ENCODE data around the gene OR1I1.
A peak's percentile ranks its signal among the peaks of the same experiment; 100 is the strongest.
"Not testable (repeated sequence)": the region's sequence is repeated elsewhere in the genome, so short reads cannot be mapped to it uniquely, and the experiment has no call there.

The OR1I1 gene

GRCh38 chr19:15096223-15096622 lies 14.2 kb downstream of the OR1I1 start:
- Histone ChIP-seq H3K4me2 (ENCODE audit: low read length) (no peak overlapping the region), H3K23ac (ENCODE audit: low read length) (no peak overlapping the region), H3K14ac (ENCODE audit: low read length) (no peak overlapping the region), H2AK5ac (ENCODE audit: low read length) (no peak overlapping the region), H2BK5ac (ENCODE audit: low read depth, low read length, poor library complexity) (no peak overlapping the region), H3K36me3 (ENCODE audit: control insufficient read depth in 1 of 2, insufficient read depth in 2 of 2, low read length in 2 of 2) (no peaks in the 10 kb centered on the region), H3K9ac (ENCODE audit: low read length) (no peak overlapping the region), H4K8ac (ENCODE audit: low read depth, low read length) (no peak overlapping the region), H4K12ac (ENCODE audit: low read depth, low read length) (no peak overlapping the region), H2BK12ac (ENCODE audit: low read length) (no peak overlapping the region), H3K18ac (ENCODE audit: low read length) (no peak overlapping the region), H3K79me2 (ENCODE audit: control insufficient read depth, insufficient read depth, low read length, poor library complexity) (no peaks in the 10 kb centered on the region), H3K79me1 (ENCODE audit: low read length) (no peaks in the 10 kb centered on the region), H3K27me3 (ENCODE audit: insufficient read depth, low read length) (no peaks in the 10 kb centered on the region), H3K4me1 (ENCODE audit: control insufficient read depth in 1 of 2, insufficient read depth in 2 of 2, low read length in 2 of 2) (no peaks in the 10 kb centered on the region), H4K91ac (ENCODE audit: low read depth, low read length) (no peak overlapping the region), H3K9me3 (ENCODE audit: insufficient read depth, low read depth, low read length) (peaks cover 2% of the 10 kb centered on the region), H2AFZ (ENCODE audit: insufficient read depth, low read length, poor library complexity) (no peak overlapping the region), H3K4ac (ENCODE audit: low read depth, low read length) (no peak overlapping the region), H3K27ac (ENCODE audit: low read depth, low read length) (no peak overlapping the region), H3K4me3 (ENCODE audit: low read depth, low read length) (no peak overlapping the region), H2BK120ac (ENCODE audit: insufficient read depth, low read length, poor library complexity) (no peak overlapping the region)
- DNase-seq: no peak
- WGBS (ENCODE audit: extremely low coverage, insufficient coverage, insufficient read length): no CpG with 5 or more reads among the region's 3 CpGs

- H3K18ac ChIP-seq (ENCODE audit: low read length); H3K27me3 ChIP-seq (ENCODE audit: insufficient read depth, low read length); H3K36me3 ChIP-seq (ENCODE audit: control insufficient read depth in 1 of 2, insufficient read depth in 2 of 2, low read length in 2 of 2); H3K4me1 ChIP-seq (ENCODE audit: control insufficient read depth in 1 of 2, insufficient read depth in 2 of 2, low read length in 2 of 2); H3K79me2 ChIP-seq (ENCODE audit: control insufficient read depth, insufficient read depth, low read length, poor library complexity); H3K9me3 ChIP-seq (ENCODE audit: insufficient read depth, low read depth, low read length); H3K4ac ChIP-seq (ENCODE audit: low read depth, low read length); H2BK12ac ChIP-seq (ENCODE audit: low read length); H3K79me1 ChIP-seq (ENCODE audit: low read length); H3K23ac ChIP-seq (ENCODE audit: low read length); H2AK5ac ChIP-seq (ENCODE audit: low read length); H3K4me2 ChIP-seq (ENCODE audit: low read length); H2BK120ac ChIP-seq (ENCODE audit: insufficient read depth, low read length, poor library complexity); H4K8ac ChIP-seq (ENCODE audit: low read depth, low read length); H2BK5ac ChIP-seq (ENCODE audit: low read depth, low read length, poor library complexity); H3K14ac ChIP-seq (ENCODE audit: low read length); H2AFZ ChIP-seq (ENCODE audit: insufficient read depth, low read length, poor library complexity); H4K12ac ChIP-seq (ENCODE audit: low read depth, low read length); H3K9ac ChIP-seq (ENCODE audit: low read length); H3K4me3 ChIP-seq (ENCODE audit: low read depth, low read length): not testable (repeated sequence)
- peak overlapping the region; percentile 1 for H4K91ac ChIP-seq (ENCODE audit: low read depth, low read length)
- H3K27ac ChIP-seq (ENCODE audit: low read depth, low read length): peak overlapping the region; percentile 13
- DNase-seq: peak; percentile 33 to 89
- WGBS (ENCODE audit: extremely low coverage, insufficient coverage, insufficient read length): no CpG with 5 or more reads among the region's 6 CpGs
These were observed 16.0 kb downstream of the OR1I1 start for GRCh38 chr19:15097980-15098379.

DNA sequence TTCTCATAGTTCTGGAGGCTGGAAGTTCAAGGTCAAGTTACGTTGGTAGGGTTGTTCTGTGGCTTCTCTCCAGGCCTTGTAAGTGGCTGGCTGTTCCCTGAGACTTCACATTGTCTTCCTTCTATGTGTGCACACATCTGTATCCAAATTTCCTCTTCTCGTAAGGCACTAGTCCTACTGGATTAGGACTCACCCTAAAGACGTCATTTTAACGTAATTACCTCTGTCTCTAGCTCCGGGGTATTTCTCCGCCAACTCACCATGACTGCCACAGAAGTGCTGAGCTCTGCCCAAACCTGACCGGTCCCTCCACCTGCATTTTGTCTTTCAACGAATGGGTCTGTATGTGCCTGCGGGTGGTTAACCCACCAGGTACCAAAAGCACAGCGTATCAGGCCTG lies 16.4 kb downstream of the OR1I1 start:
- WGBS (ENCODE audit: extremely low coverage, insufficient coverage, insufficient read length): no CpG with 5 or more reads among the region's 10 CpGs
- H2AK5ac ChIP-seq (ENCODE audit: low read length): no peak overlapping the region

GRCh38 chr19:15099017-15099582 lies 17.1 kb downstream of the OR1I1 start:
- H3K4me1 ChIP-seq (ENCODE audit: control insufficient read depth in 1 of 2, insufficient read depth in 2 of 2, low read length in 2 of 2): no peaks in the 10 kb centered on the region
- H3K4me2 ChIP-seq (ENCODE audit: low read length): no peak overlapping the region
- no peak overlapping the region for H3K4me3 ChIP-seq (ENCODE audit: low read depth, low read length)
- no peak overlapping the region for H3K18ac ChIP-seq (ENCODE audit: low read length)
- H3K79me2 ChIP-seq (ENCODE audit: control insufficient read depth, insufficient read depth, low read length, poor library complexity): no peaks in the 10 kb centered on the region
- H3K4ac ChIP-seq (ENCODE audit: low read depth, low read length): no peak overlapping the region
- no peak overlapping the region for H2AK5ac ChIP-seq (ENCODE audit: low read length)
- H3K23ac ChIP-seq (ENCODE audit: low read length): no peak overlapping the region
- DNase-seq: no peak
- no peak overlapping the region for H2AFZ ChIP-seq (ENCODE audit: insufficient read depth, low read length, poor library complexity)
- no peak overlapping the region for H2BK5ac ChIP-seq (ENCODE audit: low read depth, low read length, poor library complexity)
- WGBS (ENCODE audit: extremely low coverage, insufficient coverage, insufficient read length): no CpG with 5 or more reads among the region's 3 CpGs
- H2BK120ac ChIP-seq (ENCODE audit: insufficient read depth, low read length, poor library complexity): no peak overlapping the region
- no peak overlapping the region for H4K91ac ChIP-seq (ENCODE audit: low read depth, low read length)
- no peak overlapping the region for H3K27ac ChIP-seq (ENCODE audit: low read depth, low read length)
- no peaks in the 10 kb centered on the region for H3K36me3 ChIP-seq (ENCODE audit: control insufficient read depth in 1 of 2, insufficient read depth in 2 of 2, low read length in 2 of 2)
- no peak overlapping the region for H4K8ac ChIP-seq (ENCODE audit: low read depth, low read length)
- H2BK12ac ChIP-seq (ENCODE audit: low read length): no peak overlapping the region
- no peak overlapping the region for H4K12ac ChIP-seq (ENCODE audit: low read depth, low read length)
- no peaks in the 10 kb centered on the region for H3K27me3 ChIP-seq (ENCODE audit: insufficient read depth, low read length)
- H3K14ac ChIP-seq (ENCODE audit: low read length): no peak overlapping the region
- peaks cover 2% of the 10 kb centered on the region for H3K9me3 ChIP-seq (ENCODE audit: insufficient read depth, low read depth, low read length)
- H3K9ac ChIP-seq (ENCODE audit: low read length): no peak overlapping the region
- no peaks in the 10 kb centered on the region for H3K79me1 ChIP-seq (ENCODE audit: low read length)

More for the DNA sequence above, 16.4 kb downstream of the OR1I1 start:
- peak overlapping the region; percentile 1 for H4K91ac ChIP-seq (ENCODE audit: low read depth, low read length)
- H3K36me3 ChIP-seq (ENCODE audit: control insufficient read depth in 1 of 2, insufficient read depth in 2 of 2, low read length in 2 of 2): no peaks in the 10 kb centered on the region
- no peak overlapping the region for H3K4ac ChIP-seq (ENCODE audit: low read depth, low read length)
- no peak overlapping the region for H3K18ac ChIP-seq (ENCODE audit: low read length)
- no peak overlapping the region for H2BK120ac ChIP-seq (ENCODE audit: insufficient read depth, low read length, poor library complexity)
- no peak overlapping the region for H4K8ac ChIP-seq (ENCODE audit: low read depth, low read length)
- H3K9me3 ChIP-seq (ENCODE audit: insufficient read depth, low read depth, low read length): peaks cover 2% of the 10 kb centered on the region
- no peaks in the 10 kb centered on the region for H3K4me1 ChIP-seq (ENCODE audit: control insufficient read depth in 1 of 2, insufficient read depth in 2 of 2, low read length in 2 of 2)
- H3K14ac ChIP-seq (ENCODE audit: low read length): no peak overlapping the region
- no peak overlapping the region for H3K4me3 ChIP-seq (ENCODE audit: low read depth, low read length)
- H3K27me3 ChIP-seq (ENCODE audit: insufficient read depth, low read length): no peaks in the 10 kb centered on the region
- H2BK12ac ChIP-seq (ENCODE audit: low read length): no peak overlapping the region
- no peak overlapping the region for H2BK5ac ChIP-seq (ENCODE audit: low read depth, low read length, poor library complexity)
- no peak overlapping the region for H3K23ac ChIP-seq (ENCODE audit: low read length)
- no peak overlapping the region for H2AFZ ChIP-seq (ENCODE audit: insufficient read depth, low read length, poor library complexity)
- H3K9ac ChIP-seq (ENCODE audit: low read length): no peak overlapping the region
- peak; percentile 92 to 98 for DNase-seq
- H3K79me1 ChIP-seq (ENCODE audit: low read length): no peaks in the 10 kb centered on the region
- no peaks in the 10 kb centered on the region for H3K79me2 ChIP-seq (ENCODE audit: control insufficient read depth, insufficient read depth, low read length, poor library complexity)
- no peak overlapping the region for H3K4me2 ChIP-seq (ENCODE audit: low read length)
- peak overlapping the region; percentile 13 for H3K27ac ChIP-seq (ENCODE audit: low read depth, low read length)
- H4K12ac ChIP-seq (ENCODE audit: low read depth, low read length): no peak overlapping the region
